Measurements from ENCODE around the gene ASB8. TPM values are rescaled to one million over a fixed set of nuclear protein-coding genes. Genes with fewer than 3 reads are reported as not detected.
"Not testable (repeated sequence)": the region's sequence is repeated elsewhere in the genome, so short reads cannot be mapped to it uniquely, and the experiment has no call there.

The ASB8 gene
- total RNA-seq, 2 donors from 2014 or later, result 20.7 to 45.3 TPM

DNA sequence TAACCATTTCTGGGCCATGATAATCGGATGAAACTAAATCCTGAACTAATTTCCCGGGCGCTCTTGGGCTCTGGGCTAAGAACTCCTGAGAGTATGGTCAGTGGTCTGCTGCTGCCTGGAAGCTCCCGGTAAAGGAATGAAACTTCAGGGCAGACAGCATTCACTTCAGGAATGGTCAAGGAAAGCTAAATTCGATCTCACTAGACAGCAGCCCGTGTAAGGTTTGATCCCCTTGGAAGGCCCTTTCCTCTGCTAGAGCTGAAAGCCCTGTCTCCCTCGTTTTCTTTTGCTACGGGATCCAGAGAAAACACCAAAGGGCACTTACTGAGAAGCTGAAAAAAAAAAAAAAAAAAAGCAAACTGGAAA, 680 bp downstream of the ASB8 start:
- H3K9me3 ChIP-seq, result no peaks in the 10 kb centered on the region
- H3K4me1 ChIP-seq (ENCODE audit: control insufficient read depth in 1 of 2, low read depth in 2 of 2), result peaks cover 6% of the 10 kb centered on the region in 2 donors
- no peaks in the 10 kb centered on the region for H3K27me3 ChIP-seq (replicated peaks; ENCODE audit: insufficient read depth)
- peaks cover 12% of the 10 kb centered on the region for H3K36me3 ChIP-seq
- DNase-seq (ENCODE audit: low spot score) (no peak), ATAC-seq (ENCODE audit: insufficient number of reproducible peaks, low FRiP score, low read depth) (no peak)
- H3K27ac ChIP-seq, result peak overlapping the region; percentile 73 to 78
- H3K4me3 ChIP-seq, result peak overlapping the region; percentile 97
- TF ChIP-seq, protein P1, sequence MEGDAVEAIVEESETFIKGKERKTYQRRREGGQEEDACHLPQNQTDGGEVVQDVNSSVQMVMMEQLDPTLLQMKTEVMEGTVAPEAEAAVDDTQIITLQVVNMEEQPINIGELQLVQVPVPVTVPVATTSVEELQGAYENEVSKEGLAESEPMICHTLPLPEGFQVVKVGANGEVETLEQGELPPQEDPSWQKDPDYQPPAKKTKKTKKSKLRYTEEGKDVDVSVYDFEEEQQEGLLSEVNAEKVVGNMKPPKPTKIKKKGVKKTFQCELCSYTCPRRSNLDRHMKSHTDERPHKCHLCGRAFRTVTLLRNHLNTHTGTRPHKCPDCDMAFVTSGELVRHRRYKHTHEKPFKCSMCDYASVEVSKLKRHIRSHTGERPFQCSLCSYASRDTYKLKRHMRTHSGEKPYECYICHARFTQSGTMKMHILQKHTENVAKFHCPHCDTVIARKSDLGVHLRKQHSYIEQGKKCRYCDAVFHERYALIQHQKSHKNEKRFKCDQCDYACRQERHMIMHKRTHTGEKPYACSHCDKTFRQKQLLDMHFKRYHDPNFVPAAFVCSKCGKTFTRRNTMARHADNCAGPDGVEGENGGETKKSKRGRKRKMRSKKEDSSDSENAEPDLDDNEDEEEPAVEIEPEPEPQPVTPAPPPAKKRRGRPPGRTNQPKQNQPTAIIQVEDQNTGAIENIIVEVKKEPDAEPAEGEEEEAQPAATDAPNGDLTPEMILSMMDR (IDR thresholded peaks at IDR 0.05), result no peak

DNA sequence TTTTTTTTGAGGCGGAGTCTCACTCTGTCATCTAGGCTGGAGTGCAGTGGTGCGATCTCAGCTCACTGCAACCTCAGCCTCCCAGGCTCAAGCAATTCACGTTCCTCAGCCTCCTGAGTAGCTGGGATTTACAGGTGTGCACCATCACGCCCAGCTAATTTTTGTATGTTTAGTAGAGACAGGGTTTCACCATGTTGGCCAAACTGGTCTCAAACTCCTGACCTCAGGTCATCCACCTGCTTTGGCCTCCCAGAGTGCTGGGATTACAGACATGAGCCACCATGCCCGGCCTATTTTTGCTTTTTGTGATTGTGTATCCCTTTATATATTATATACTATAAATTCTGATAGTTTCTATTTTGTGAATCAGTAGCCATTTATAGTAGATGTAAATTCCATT, 1.5 kb downstream of the ASB8 start:
- not testable (repeated sequence) for ATAC-seq (ENCODE audit: insufficient number of reproducible peaks, low FRiP score, low read depth); H3K27me3 ChIP-seq (replicated peaks; ENCODE audit: insufficient read depth); DNase-seq (ENCODE audit: low spot score); H3K4me3 ChIP-seq; H3K9me3 ChIP-seq; H3K4me1 ChIP-seq (ENCODE audit: control insufficient read depth in 1 of 2, low read depth in 2 of 2); H3K27ac ChIP-seq
- peaks cover 19% of the 10 kb centered on the region for H3K36me3 ChIP-seq

DNA sequence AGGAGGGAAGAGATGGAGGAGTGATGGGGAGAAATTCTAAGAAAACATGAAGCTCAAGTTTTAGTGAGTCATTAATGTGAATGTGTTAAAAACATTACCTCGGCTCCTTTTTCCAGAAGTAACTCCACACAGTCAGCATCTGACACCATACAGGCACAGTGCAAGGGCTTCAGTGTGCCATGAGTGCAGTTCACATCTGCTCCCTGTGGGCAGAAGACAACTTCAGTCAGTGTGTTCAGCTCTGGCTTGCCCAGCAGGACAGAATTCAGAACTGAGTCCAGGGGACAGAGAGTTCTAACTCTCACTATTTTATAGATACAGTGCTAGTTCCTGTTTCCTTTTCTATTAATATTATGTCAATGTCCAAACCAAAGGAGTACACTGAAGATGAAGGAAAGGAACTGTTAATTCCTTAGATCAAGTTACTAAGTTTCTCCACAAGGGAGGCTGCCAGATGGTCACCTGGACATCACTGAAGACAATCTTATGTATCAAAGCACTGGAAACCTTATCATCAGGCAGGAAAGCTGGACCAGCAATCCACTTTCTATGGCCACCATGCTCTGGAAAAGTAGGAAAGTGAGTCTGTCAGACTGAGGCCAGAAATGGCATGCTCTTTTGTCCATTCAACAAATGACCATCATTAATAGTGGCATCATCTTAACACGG, 6.1 kb downstream of the ASB8 start:
- Histone ChIP-seq H3K27me3 (replicated peaks; ENCODE audit: insufficient read depth) (no peaks in the 10 kb centered on the region), H3K9me3 (no peaks in the 10 kb centered on the region), H3K36me3 (peaks cover 45% of the 10 kb centered on the region), H3K4me3 (no peak overlapping the region), H3K4me1 (ENCODE audit: control insufficient read depth in 1 of 2, low read depth in 2 of 2) (peaks cover 1 to 2% of the 10 kb centered on the region in 2 donors), H3K27ac (no peak overlapping the region)
- ATAC-seq (ENCODE audit: insufficient number of reproducible peaks, low FRiP score, low read depth) (no peak), DNase-seq (ENCODE audit: low spot score) (no peak)
- TF ChIP-seq, protein P1 (IDR thresholded peaks at IDR 0.05), result no peak

DNA sequence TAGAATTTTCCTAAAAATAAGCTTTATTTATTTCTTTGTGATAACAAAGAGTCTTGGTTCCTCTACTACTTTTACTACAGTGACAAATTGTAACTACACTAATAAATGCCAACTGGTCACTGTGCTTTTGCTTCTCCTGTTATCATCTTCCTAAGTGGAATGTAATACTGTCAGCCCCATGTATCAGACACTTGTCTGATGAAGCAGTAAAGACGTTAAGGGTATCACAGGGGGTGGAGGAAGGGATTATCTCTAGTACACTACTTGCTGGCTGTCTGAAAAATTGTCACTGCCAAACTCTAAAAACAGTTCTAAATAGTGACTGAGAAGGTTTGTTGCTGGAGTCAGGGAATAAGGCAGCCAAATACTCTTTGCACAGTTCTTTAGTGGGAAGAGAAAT, 11.3 kb downstream of the ASB8 start:
- DNase-seq (ENCODE audit: low spot score), result no peak
- Histone ChIP-seq H3K4me3 (no peak overlapping the region), H3K36me3 (peaks cover 77% of the 10 kb centered on the region), H3K27ac (no peak overlapping the region), H3K4me1 (ENCODE audit: control insufficient read depth in 1 of 2, low read depth in 2 of 2) (no peaks in the 10 kb centered on the region), H3K27me3 (replicated peaks; ENCODE audit: insufficient read depth) (no peaks in the 10 kb centered on the region), H3K9me3 (no peaks in the 10 kb centered on the region)
- ATAC-seq (ENCODE audit: insufficient number of reproducible peaks, low FRiP score, low read depth), result no peak
- TF ChIP-seq, protein P1 (IDR thresholded peaks at IDR 0.05), result no peak

DNA sequence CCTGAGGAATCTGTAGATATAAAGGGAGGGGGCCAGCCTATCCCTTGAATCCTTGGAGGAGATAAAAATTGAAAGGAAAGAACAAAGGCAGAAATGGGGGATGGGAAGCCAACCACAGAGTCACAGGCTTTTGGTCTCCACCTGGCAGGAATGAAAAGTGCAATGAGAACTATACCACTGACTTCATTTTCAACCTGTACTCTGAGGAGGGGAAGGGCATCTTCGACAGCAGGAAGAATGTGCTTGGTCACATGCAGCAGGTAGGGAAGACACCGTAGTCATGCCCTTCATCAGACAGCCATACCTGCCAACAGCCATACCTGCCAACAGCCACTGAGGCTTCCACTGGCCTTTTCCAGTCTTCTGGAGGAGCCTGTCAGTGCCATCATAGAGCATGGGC, 13.4 kb downstream of the ASB8 start:
- TF ChIP-seq, protein P1 (IDR thresholded peaks at IDR 0.05), result no peak
- H3K4me1 ChIP-seq (ENCODE audit: control insufficient read depth in 1 of 2, low read depth in 2 of 2), result no peaks in the 10 kb centered on the region
- ATAC-seq (ENCODE audit: insufficient number of reproducible peaks, low FRiP score, low read depth), result no peak
- H3K27me3 ChIP-seq (replicated peaks; ENCODE audit: insufficient read depth), result no peaks in the 10 kb centered on the region
- H3K27ac ChIP-seq, result no peak overlapping the region
- H3K36me3 ChIP-seq, result peaks cover 74% of the 10 kb centered on the region
- no peak for DNase-seq (ENCODE audit: low spot score)
- no peaks in the 10 kb centered on the region for H3K9me3 ChIP-seq
- H3K4me3 ChIP-seq, result no peak overlapping the region
